ENCODE results near the gene LYPD1.

- no peak for TF ChIP-seq CTCF (conservative IDR thresholded peaks at IDR 0.05; ENCODE audit: low read depth, low read length)
- no peak for TF ChIP-seq EZH2 (IDR thresholded peaks at IDR 0.05; ENCODE audit: borderline replicate concordance, low read depth, low read length, poor library complexity, severe bottlenecking)
These were observed 64.5 kb downstream of the LYPD1 start for GRCh38 chr2:132605236-132606180.

Measured in A673 (cell line).